ENCODE data around the gene CDK11B. TPM values are rescaled to one million over a fixed set of nuclear protein-coding genes. Genes with fewer than 3 reads are reported as not detected.

The CDK11B gene
- total RNA-seq, 1 donor from 2014 or later = 26.6 TPM

DNA sequence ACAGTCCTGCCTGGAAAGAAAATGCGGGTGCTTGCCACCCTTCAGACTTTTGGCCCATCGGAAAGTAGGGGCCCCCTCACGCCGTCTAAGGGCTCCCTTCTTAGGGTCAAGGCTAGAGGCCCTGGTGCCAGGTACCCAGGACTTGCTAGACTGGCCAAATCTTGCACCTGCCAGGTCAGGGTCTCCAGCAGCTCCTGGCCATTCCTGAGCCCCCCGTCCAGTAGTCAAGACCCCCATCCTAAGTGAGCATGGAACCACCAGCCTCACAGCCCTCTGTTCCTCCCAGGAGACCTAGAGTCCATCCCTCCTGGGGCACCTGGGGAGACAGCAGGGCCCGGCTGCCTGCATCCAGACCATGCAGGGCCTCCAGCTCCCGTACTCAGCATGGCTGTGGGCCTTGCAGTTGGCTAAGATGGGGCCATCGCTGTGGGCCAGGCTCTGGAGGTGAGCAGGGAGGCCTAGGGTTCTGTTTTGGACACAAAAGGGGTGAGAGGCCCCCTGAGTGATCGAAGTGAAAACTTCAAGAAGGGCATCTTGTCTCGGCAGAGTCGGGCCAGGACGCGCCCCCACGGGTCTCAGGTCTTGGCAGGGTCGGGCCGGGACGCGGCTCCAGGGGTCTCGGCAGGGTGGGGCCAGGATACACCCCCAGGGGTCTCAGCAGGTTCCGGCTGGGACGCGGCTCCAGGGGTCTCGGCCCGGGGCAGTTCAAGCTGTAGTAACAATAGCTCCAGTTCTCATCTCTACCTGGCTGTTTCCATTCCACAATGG lies 64.8 kb downstream of the CDK11B start:
- no peak overlapping the region for H3K4me3 Mint-ChIP-seq
- TF ChIP-seq, protein P1, sequence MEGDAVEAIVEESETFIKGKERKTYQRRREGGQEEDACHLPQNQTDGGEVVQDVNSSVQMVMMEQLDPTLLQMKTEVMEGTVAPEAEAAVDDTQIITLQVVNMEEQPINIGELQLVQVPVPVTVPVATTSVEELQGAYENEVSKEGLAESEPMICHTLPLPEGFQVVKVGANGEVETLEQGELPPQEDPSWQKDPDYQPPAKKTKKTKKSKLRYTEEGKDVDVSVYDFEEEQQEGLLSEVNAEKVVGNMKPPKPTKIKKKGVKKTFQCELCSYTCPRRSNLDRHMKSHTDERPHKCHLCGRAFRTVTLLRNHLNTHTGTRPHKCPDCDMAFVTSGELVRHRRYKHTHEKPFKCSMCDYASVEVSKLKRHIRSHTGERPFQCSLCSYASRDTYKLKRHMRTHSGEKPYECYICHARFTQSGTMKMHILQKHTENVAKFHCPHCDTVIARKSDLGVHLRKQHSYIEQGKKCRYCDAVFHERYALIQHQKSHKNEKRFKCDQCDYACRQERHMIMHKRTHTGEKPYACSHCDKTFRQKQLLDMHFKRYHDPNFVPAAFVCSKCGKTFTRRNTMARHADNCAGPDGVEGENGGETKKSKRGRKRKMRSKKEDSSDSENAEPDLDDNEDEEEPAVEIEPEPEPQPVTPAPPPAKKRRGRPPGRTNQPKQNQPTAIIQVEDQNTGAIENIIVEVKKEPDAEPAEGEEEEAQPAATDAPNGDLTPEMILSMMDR (IDR thresholded peaks at IDR 0.05; ENCODE audit: unreplicated experiment) = no peak
- H3K27ac Mint-ChIP-seq = no peak overlapping the region
- H3K27me3 Mint-ChIP-seq (ENCODE audit: low read depth) = peaks cover 18% of the 10 kb centered on the region
- H3K9me3 Mint-ChIP-seq = no peaks in the 10 kb centered on the region
- no peaks in the 10 kb centered on the region for H3K36me3 Mint-ChIP-seq
- H3K4me1 Mint-ChIP-seq = peaks cover 7% of the 10 kb centered on the region
- no peak for DNase-seq (ENCODE audit: low spot score in 2 of 2, unreplicated experiment in 2 of 2)

- Mint-ChIP-seq H3K27me3 (ENCODE audit: low read depth) (peaks cover 10% of the 10 kb centered on the region), H3K4me3 (no peak overlapping the region), H3K9me3 (no peaks in the 10 kb centered on the region), H3K27ac (no peak overlapping the region), H3K36me3 (no peaks in the 10 kb centered on the region), H3K4me1 (no peaks in the 10 kb centered on the region)
- DNase-seq (ENCODE audit: low spot score in 2 of 2, unreplicated experiment in 2 of 2) = no peak
- TF ChIP-seq, protein P1 (IDR thresholded peaks at IDR 0.05; ENCODE audit: unreplicated experiment) = no peak
These were observed 67.4 kb downstream of the CDK11B start for GRCh38 chr1:1591452-1591851.

Other genes with a start within 250 kb of the CDK11B start
- gene ANKRD65, start 237.7 kb downstream of the CDK11B start, total RNA-seq = 10.9 to 12.3 TPM (median 11.3 TPM) in 3 replicates
- gene VWA1, start 223.3 kb downstream of the CDK11B start, total RNA-seq = 57.0 to 59.1 TPM (median 57.7 TPM) in 3 replicates
- gene ATAD3C, start 209.3 kb downstream of the CDK11B start, total RNA-seq = 2.2 to 3.9 TPM (median 2.9 TPM) in 3 replicates
- 38.5 to 43.6 TPM (median 39.2 TPM) in 3 replicates for gene ATAD3B, start 187.2 kb downstream of the CDK11B start, total RNA-seq
- gene ATAD3A, start 146.8 kb downstream of the CDK11B start, total RNA-seq = 31.8 to 35.4 TPM (median 35.3 TPM) in 3 replicates
- 16.7 to 18.3 TPM (median 17.3 TPM) in 3 replicates for gene TMEM240, start 118.4 kb downstream of the CDK11B start, total RNA-seq
- 97.2 to 98.8 TPM (median 97.4 TPM) in 3 replicates for gene SSU72, start 84.1 kb downstream of the CDK11B start, total RNA-seq
- gene FNDC10, start 58.9 kb downstream of the CDK11B start, total RNA-seq = 5.4 to 6.2 TPM (median 5.4 TPM) in 3 replicates
- gene MIB2, start 43.5 kb downstream of the CDK11B start, total RNA-seq = 110 to 117 TPM (median 112 TPM) in 3 replicates
- 63.8 to 70.3 TPM (median 65.4 TPM) in 3 replicates for gene MMP23B, start 26.8 kb downstream of the CDK11B start, total RNA-seq
- 112 to 119 TPM (median 113 TPM) in 3 replicates for gene SLC35E2B, start 33.8 kb upstream of the CDK11B start, total RNA-seq
- 47.9 to 54.2 TPM (median 52.8 TPM) in 3 replicates for gene CDK11A, start 65.4 kb upstream of the CDK11B start, total RNA-seq
- gene NADK, start 119.5 kb upstream of the CDK11B start, total RNA-seq = 77.7 to 79.9 TPM (median 78.2 TPM) in 3 replicates
- 272 to 289 TPM (median 283 TPM) in 3 replicates for gene GNB1, start 232.1 kb upstream of the CDK11B start, total RNA-seq